Heart left ventricle (tissue), 13 donors: ENCODE measurements around the gene CSN2.

ENCODE experiments used
- CTCF ChIP-seq, 12 donors: fragments of 200-600 bp; sonication (generic) in 4 of 12; IDR thresholded peaks; one replicate each; pipeline versions ENCODE4 v1.5.0 to v1.8.0; 2018 to 2022; ENCODE audit warnings: antibody characterized with exemption in 12 of 12, mild to moderate bottlenecking in 5 of 12
- POLR2A ChIP-seq, 2 donors: fragments of 450-650 bp; IDR thresholded peaks; one replicate each; pipeline ENCODE4 v1.6.1; 2017; ENCODE audit warnings: antibody characterized with exemption in 2 of 2, mild to moderate bottlenecking in 2 of 2, moderate library complexity in 2 of 2
- donor health status: ischemic (EF 13 %, LVEDD 7.1; RV severe dilation, severe dysfunction).
- donor health status: DM: no; HTN: yes; CAD: no.
- donor health status: DM: no; HTN: no; CAD: no.
- donor health status: ischemic (EF 25% LVEDD 6.9; RV normal size, moderate dysfunction).
- donor health status: ischemic (EF 25% LVEDD 5.7; RV mildly dilated, moderate dysfunction).
- donor health status: ischemic (EF 35%, LVEDD 5.7; RV mildly dilated, moderate dysfunction).
- donor health status: nonischemic (EF 11% LVEDD 7.7; RV severe dilation, severe dysfunction).
- donor health status: DM: yes; HTN: yes; CAD: no.
- donor health status: PGD.
- donor health status: ischemic (EF 29% LVEDD 5.4; RV normal size, mild dysfunction).
- donor health status: nonischemic (EF 23%, LVEDD 6.1; RV moderate dilation, normal function).

GRCh38 chr4:69907151-69907550, 58.4 kb downstream of the CSN2 start:
- TF ChIP-seq CTCF (IDR thresholded peaks at IDR 0.05): no peak
- no peak for TF ChIP-seq POLR2A (IDR thresholded peaks at IDR 0.05)
